HCT116 (cell line): ENCODE measurements around the gene ASPHD1. TPM values are rescaled to one million over a fixed set of nuclear protein-coding genes. Genes with fewer than 3 reads are reported as not detected.

Experiments used
- ATAC-seq: fragments of 200-7000 bp; cut with Tn5 transposase; 2 replicates; pipeline ENCODE4 v1.9.1; 2020; ENCODE audit warnings: mild to moderate bottlenecking, moderate library complexity
- BruUV-seq: library from RNA; stranded (reverse); fragments of 400-500 nt; replicated peaks from 2 replicates; lab custom pipeline; 2021; lab: Mats Ljungman, UMichigan
- CTCF ChIA-PET: fragments of 300-600 bp; sonication (Branson Sonifier 250); formaldehyde crosslinking; loops from one replicate; lab custom pipeline; 2021; ENCODE audit warnings: antibody characterized with exemption; lab: Charles Lee
- POLR2A ChIA-PET: fragments of 300-600, 350-600 bp; sonication (Branson Sonifier 250); formaldehyde crosslinking; loops from one replicate; lab custom pipeline; 2021; ENCODE audit warnings: antibody characterized with exemption; lab: Charles Lee
- RAD21 ChIA-PET, 2 experiments: fragments of 300-600 bp; sonication (Branson Sonifier 250); formaldehyde crosslinking; loops; one replicate each; lab custom pipeline; 2023; ENCODE audit warnings: low total read pairs in 2 of 2; ENCODE audit not compliant: uncharacterized antibody in 2 of 2, unreplicated experiment in 2 of 2, low non-redundant PET in 1 of 2; lab: Charles Lee
- DNase-seq: peaks from one replicate; pipeline ENCODE4 v3.0.0-alpha.2; 2010; ENCODE audit warnings: low read depth, low spot score
- H2AFZ ChIP-seq: fragments of 200-600 bp; shearing (Covaris generic), sonication (generic); 2 replicates; pipeline ENCODE4 v1.6.1; 2017; ENCODE audit warnings: low read depth, mixed run types, mixed read lengths, antibody characterized with exemption, low read length; ENCODE audit not compliant: poor library complexity, severe bottlenecking
- H3K27ac ChIP-seq: 2 replicates; pipeline ENCODE4 v1.5.1; 2012; ENCODE audit warnings: low read depth, low read length
- H3K27me3 ChIP-seq: fragments of 200-600 bp; sonication (generic); 2 replicates; pipeline ENCODE4 v1.6.1; 2016; ENCODE audit warnings: mixed run types, low read length, mixed read lengths; ENCODE audit not compliant: insufficient read depth
- H3K36me3 ChIP-seq, 2 experiments: fragments of 200-500 bp in 1 of 2; fragments of 200-600 bp in 1 of 2; sonication (Bioruptor generic) in 1 of 2; sonication (generic) in 1 of 2; 2 replicates each; pipeline versions ENCODE4 v1.5.1 to v1.6.1; 2014 to 2016; ENCODE audit warnings: low read length in 2 of 2, inconsistent platforms in 1 of 2, mixed read lengths in 1 of 2, mixed run types in 1 of 2; ENCODE audit not compliant: insufficient read depth in 2 of 2, control insufficient read depth in 1 of 2
- H3K4me1 ChIP-seq, 2 experiments: fragments of 200-600 bp in 1 of 2; sonication (generic) in 1 of 2; 2 replicates each; pipeline versions ENCODE4 v1.5.1 to v1.6.1; 2012 to 2017; ENCODE audit warnings: low read length in 2 of 2, inconsistent platforms in 1 of 2, mild to moderate bottlenecking in 1 of 2, mixed read lengths in 1 of 2, mixed run types in 1 of 2, moderate library complexity in 1 of 2; ENCODE audit not compliant: insufficient read depth in 2 of 2, control insufficient read depth in 1 of 2
- H3K4me2 ChIP-seq: fragments of 200-600 bp; sonication (generic); 2 replicates; pipeline ENCODE4 v1.6.1; 2017; ENCODE audit warnings: mixed run types, low read length, mixed read lengths
- H3K4me3 ChIP-seq, 2 experiments: fragments of 200-600 bp in 1 of 2; sonication (generic) in 1 of 2; replicated peaks in 1 of 2; 2 replicates each; pipeline ENCODE4 v1.5.1; 2011 to 2016; ENCODE audit warnings: low read length in 2 of 2, control low read depth in 1 of 2, low read depth in 1 of 2, mild to moderate bottlenecking in 1 of 2, mixed read lengths in 1 of 2, mixed run types in 1 of 2
- H3K79me2 ChIP-seq: fragments of 200-600 bp; sonication (generic); 2 replicates; pipeline ENCODE4 v1.6.1; 2017; ENCODE audit warnings: mild to moderate bottlenecking, mixed run types, low read length, moderate library complexity, mixed read lengths; ENCODE audit not compliant: insufficient read depth
- H3K9ac ChIP-seq: fragments of 200-600 bp; sonication (generic); 2 replicates; pipeline ENCODE4 v1.6.1; 2016; ENCODE audit warnings: low read length, mixed read lengths
- H3K9me2 ChIP-seq: fragments of 200-600 bp; sonication (generic), shearing (Covaris generic); 2 replicates; pipeline ENCODE4 v1.6.1; 2017; ENCODE audit warnings: mixed run types, mild to moderate bottlenecking, moderate library complexity; ENCODE audit not compliant: insufficient read depth
- H3K9me3 ChIP-seq, 2 experiments: fragments of 200-500 bp in 1 of 2; fragments of 200-600 bp in 1 of 2; sonication (Bioruptor generic) in 1 of 2; sonication (generic) in 1 of 2; 2 replicates each; pipeline ENCODE4 v1.6.1; 2014 to 2017; ENCODE audit warnings: low read length in 2 of 2, mixed read lengths in 2 of 2, inconsistent platforms in 1 of 2, low read depth in 1 of 2, mild to moderate bottlenecking in 1 of 2, mixed run types in 1 of 2, moderate library complexity in 1 of 2; ENCODE audit not compliant: control insufficient read depth in 1 of 2, insufficient read depth in 1 of 2
- H4K20me1 ChIP-seq: fragments of 200-600 bp; sonication (generic), shearing (Covaris generic); 2 replicates; pipeline ENCODE4 v1.6.1; 2017; ENCODE audit warnings: mixed run types, mild to moderate bottlenecking, moderate library complexity; ENCODE audit not compliant: insufficient read depth
- CBX3 ChIP-seq: IDR thresholded peaks from 2 replicates; pipeline ENCODE4 v1.6.1; 2012; ENCODE audit warnings: low read depth
- CEBPB ChIP-seq: IDR thresholded peaks from 2 replicates; pipeline ENCODE4 v1.6.1; 2012; ENCODE audit warnings: low read depth
- EZH2 ChIP-seq: fragments of 200-600 bp; sonication (generic); IDR thresholded peaks from 2 replicates; pipeline ENCODE4 v1.6.1; 2017; ENCODE audit warnings: antibody characterized with exemption, mixed run types
- JUND ChIP-seq: IDR thresholded peaks from 2 replicates; pipeline ENCODE4 v1.6.1; 2012
- POLR2A ChIP-seq: IDR thresholded peaks from 2 replicates; pipeline ENCODE4 v1.7.0; 2011; ENCODE audit warnings: borderline replicate concordance; ENCODE audit not compliant: insufficient read depth, insufficient read length; ENCODE audit errors: extremely low read depth
- POLR2AphosphoS5 ChIP-seq: IDR thresholded peaks from 2 replicates; pipeline ENCODE4 v1.6.1; 2011; ENCODE audit warnings: mild to moderate bottlenecking, low read depth, low read length, moderate library complexity
- RAD21 ChIP-seq: IDR thresholded peaks from 2 replicates; pipeline ENCODE4 v1.6.1; 2012; ENCODE audit warnings: low read depth, mild to moderate bottlenecking
- SIN3A ChIP-seq: IDR thresholded peaks from 2 replicates; pipeline ENCODE4 v1.6.1; 2012; ENCODE audit warnings: low read depth
- SP1 ChIP-seq: IDR thresholded peaks from 2 replicates; pipeline ENCODE4 v1.6.1; 2012; ENCODE audit warnings: low read depth
- SRF ChIP-seq: IDR thresholded peaks from 2 replicates; pipeline ENCODE4 v1.6.1; 2012; ENCODE audit warnings: low read depth
- TCF7L2 ChIP-seq: IDR thresholded peaks from 2 replicates; pipeline ENCODE4 v1.7.0; 2011; ENCODE audit warnings: borderline replicate concordance, inconsistent platforms; ENCODE audit not compliant: insufficient read depth, insufficient read length; ENCODE audit errors: extremely low read depth
- YY1 ChIP-seq: IDR thresholded peaks from 2 replicates; pipeline ENCODE4 v1.6.1; 2011; ENCODE audit warnings: low read length, low read depth, moderate library complexity, mild to moderate bottlenecking; ENCODE audit not compliant: insufficient replicate concordance; ENCODE audit errors: extremely low read depth
- ZFX ChIP-seq: fragments of 450-650 bp; IDR thresholded peaks from 2 replicates; pipeline ENCODE4 v1.6.1; 2017
- intact Hi-C: fragments of 100-400 bp; cut with micrococcal nuclease; formaldehyde crosslinking; loops from 2 replicates; pipeline ENCODE4 v1.10.0; 2022
- total RNA-seq: library from RNA; stranded (reverse); gene quantifications from one replicate; pipeline ENCODE4 v1.2.1, GENCODE V29; 2021; ENCODE audit not compliant: unreplicated experiment
- TF ChIP-seq, protein P1 (sequence below), 3 experiments: fragments of 200-600 bp in 1 of 3; sonication (generic) in 1 of 3; IDR thresholded peaks in 2 of 3; conservative IDR thresholded peaks in 1 of 3; 2 replicates each; pipeline ENCODE4 v1.5.1; 2012 to 2017; ENCODE audit warnings: low read depth in 2 of 3, low read length in 2 of 3, antibody characterized with exemption in 1 of 3, borderline replicate concordance in 1 of 3, control low read depth in 1 of 3, mild to moderate bottlenecking in 1 of 3, mixed read lengths in 1 of 3, mixed run types in 1 of 3, moderate library complexity in 1 of 3; ENCODE audit not compliant: insufficient read depth in 1 of 3
- TF ChIP-seq, protein P2 (sequence below): IDR thresholded peaks from 2 replicates; pipeline ENCODE4 v1.6.1; 2012; ENCODE audit warnings: low read depth
- TF ChIP-seq, protein P3 (sequence below): IDR thresholded peaks from 2 replicates; pipeline ENCODE4 v1.6.1; 2011; ENCODE audit warnings: mild to moderate bottlenecking, low read length, moderate library complexity; ENCODE audit not compliant: insufficient replicate concordance; ENCODE audit errors: extremely low read depth
- TF ChIP-seq, protein P4 (sequence below): IDR thresholded peaks from 2 replicates; pipeline ENCODE4 v1.6.1; 2012

Gene ASPHD1
- total RNA-seq, 1 experiment from 2014 or later: 18.4 TPM

DNA sequence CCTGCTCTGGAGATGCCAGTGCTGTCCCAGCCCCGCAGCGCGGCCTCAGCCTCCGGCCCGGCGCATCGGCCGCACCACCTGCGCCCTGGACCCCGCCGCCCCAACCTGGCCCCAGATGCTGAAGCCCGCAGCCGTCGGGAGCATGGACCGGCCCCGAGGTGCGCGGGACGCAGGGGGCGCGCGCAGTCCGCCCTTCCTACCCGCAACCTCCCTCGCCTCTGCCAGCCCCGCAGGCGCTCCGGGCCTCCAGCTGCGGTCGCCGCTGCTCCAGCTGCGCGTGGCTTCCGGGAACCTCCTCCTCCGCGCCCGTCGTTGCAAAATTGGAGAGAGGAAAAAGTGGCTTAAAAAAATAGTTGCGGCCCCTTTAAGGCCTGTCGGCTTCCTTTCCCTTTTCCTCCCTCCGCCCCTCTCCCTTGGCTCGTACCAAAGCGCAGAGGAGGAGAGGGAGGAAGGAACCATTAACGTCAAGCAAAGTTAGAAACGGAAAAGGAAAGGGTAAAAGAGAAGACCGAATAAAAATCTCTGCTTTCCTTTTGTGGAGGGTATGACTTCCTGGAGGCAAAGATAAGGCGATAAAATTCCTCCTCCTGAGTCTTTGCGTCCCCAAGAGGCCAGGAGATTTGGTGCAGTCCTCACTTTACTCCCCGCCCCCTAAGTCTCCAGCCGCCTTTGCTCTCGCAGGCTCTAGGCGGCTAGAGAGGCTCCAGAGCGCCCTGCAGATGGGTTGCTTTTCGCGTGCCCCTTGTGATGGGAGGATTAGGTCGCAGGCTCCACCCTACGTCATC lies 37.2 kb upstream of the ASPHD1 start, which contains the start of gene CDIPT:
Gene CDIPT (minus strand): TSS at position 343 of the 785 bp plus-strand sequence. CDS start 369 bp downstream, outside the sequence.
- BruUV-seq: no TSS peak
- Histone ChIP-seq H3K27me3 (no peaks in the 10 kb centered on the region), H3K9me2 (no peaks in the 10 kb centered on the region), H3K27ac (peak within 1 kb of the TSS; percentile 80), H3K9me3 (no peaks in the 10 kb centered on the region), H3K4me2 (peak within 1 kb of the TSS; percentile 77), H4K20me1 (no peaks in the 10 kb centered on the region), H3K36me3 (peaks cover 10 to 17% of the 10 kb centered on the region in 2 experiments), H2AFZ (peak within 1 kb of the TSS; percentile 87), H3K4me1 (peaks cover 0 to 15% of the 10 kb centered on the region in 2 experiments; a peak in 3 of 4 replicates), H3K9ac (peak within 1 kb of the TSS; percentile 78), H3K79me2 (peaks cover 20% of the 10 kb centered on the region), H3K4me3 (peak within 1 kb of the TSS; percentile 85 to 89)
- intact Hi-C loops: loop anchor here (5.0 kb wide), 1 partner anchor 46 kb away; the partner anchor contains the start of gene PAGR1
- ATAC-seq: peak; percentile 99
- ChIA-PET CTCF (interaction anchor here (0.8 to 3.0 kb wide), 4 partner anchors 15 to 46 kb away, joined by 3 to 19 read pairs (median 4); partner anchors contain the start of genes ASPHD1 and MVP), POLR2A (interaction anchor here (1.0 to 1.3 kb wide), 2 partner anchors 43 to 156 kb away, joined by 3 to 4 read pairs; partner anchors contain the start of gene MVP), RAD21 (no interaction called here)
- peak; percentile 98 for DNase-seq
- peak; percentile 77 for TF ChIP-seq POLR2AphosphoS5
- peak; percentile 75 for TF ChIP-seq CBX3
- peak; percentile 72; the same call in 1 of the 2 replicates for TF ChIP-seq SIN3A
- TF ChIP-seq, protein P1, sequence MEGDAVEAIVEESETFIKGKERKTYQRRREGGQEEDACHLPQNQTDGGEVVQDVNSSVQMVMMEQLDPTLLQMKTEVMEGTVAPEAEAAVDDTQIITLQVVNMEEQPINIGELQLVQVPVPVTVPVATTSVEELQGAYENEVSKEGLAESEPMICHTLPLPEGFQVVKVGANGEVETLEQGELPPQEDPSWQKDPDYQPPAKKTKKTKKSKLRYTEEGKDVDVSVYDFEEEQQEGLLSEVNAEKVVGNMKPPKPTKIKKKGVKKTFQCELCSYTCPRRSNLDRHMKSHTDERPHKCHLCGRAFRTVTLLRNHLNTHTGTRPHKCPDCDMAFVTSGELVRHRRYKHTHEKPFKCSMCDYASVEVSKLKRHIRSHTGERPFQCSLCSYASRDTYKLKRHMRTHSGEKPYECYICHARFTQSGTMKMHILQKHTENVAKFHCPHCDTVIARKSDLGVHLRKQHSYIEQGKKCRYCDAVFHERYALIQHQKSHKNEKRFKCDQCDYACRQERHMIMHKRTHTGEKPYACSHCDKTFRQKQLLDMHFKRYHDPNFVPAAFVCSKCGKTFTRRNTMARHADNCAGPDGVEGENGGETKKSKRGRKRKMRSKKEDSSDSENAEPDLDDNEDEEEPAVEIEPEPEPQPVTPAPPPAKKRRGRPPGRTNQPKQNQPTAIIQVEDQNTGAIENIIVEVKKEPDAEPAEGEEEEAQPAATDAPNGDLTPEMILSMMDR (IDR thresholded peaks at IDR 0.05 in 2 of 3, conservative IDR thresholded peaks at IDR 0.05 in 1 of 3; ENCODE audit: borderline replicate concordance in 1 of 3, insufficient read depth in 1 of 3, low read depth in 2 of 3, low read length in 2 of 3): peak; percentile 58 to 77 (median 70); a peak in 5 of 6 replicates
- TF ChIP-seq TCF7L2: peak; percentile 94
- TF ChIP-seq SRF: no peak; the same call in 1 of the 2 replicates
- TF ChIP-seq POLR2A: peak; percentile 52
- TF ChIP-seq, protein P2, sequence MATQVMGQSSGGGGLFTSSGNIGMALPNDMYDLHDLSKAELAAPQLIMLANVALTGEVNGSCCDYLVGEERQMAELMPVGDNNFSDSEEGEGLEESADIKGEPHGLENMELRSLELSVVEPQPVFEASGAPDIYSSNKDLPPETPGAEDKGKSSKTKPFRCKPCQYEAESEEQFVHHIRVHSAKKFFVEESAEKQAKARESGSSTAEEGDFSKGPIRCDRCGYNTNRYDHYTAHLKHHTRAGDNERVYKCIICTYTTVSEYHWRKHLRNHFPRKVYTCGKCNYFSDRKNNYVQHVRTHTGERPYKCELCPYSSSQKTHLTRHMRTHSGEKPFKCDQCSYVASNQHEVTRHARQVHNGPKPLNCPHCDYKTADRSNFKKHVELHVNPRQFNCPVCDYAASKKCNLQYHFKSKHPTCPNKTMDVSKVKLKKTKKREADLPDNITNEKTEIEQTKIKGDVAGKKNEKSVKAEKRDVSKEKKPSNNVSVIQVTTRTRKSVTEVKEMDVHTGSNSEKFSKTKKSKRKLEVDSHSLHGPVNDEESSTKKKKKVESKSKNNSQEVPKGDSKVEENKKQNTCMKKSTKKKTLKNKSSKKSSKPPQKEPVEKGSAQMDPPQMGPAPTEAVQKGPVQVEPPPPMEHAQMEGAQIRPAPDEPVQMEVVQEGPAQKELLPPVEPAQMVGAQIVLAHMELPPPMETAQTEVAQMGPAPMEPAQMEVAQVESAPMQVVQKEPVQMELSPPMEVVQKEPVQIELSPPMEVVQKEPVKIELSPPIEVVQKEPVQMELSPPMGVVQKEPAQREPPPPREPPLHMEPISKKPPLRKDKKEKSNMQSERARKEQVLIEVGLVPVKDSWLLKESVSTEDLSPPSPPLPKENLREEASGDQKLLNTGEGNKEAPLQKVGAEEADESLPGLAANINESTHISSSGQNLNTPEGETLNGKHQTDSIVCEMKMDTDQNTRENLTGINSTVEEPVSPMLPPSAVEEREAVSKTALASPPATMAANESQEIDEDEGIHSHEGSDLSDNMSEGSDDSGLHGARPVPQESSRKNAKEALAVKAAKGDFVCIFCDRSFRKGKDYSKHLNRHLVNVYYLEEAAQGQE: no peak
- TF ChIP-seq SP1: peak; percentile 95
- TF ChIP-seq YY1: peak; percentile 82
- TF ChIP-seq EZH2: no peak
- TF ChIP-seq, protein P3, sequence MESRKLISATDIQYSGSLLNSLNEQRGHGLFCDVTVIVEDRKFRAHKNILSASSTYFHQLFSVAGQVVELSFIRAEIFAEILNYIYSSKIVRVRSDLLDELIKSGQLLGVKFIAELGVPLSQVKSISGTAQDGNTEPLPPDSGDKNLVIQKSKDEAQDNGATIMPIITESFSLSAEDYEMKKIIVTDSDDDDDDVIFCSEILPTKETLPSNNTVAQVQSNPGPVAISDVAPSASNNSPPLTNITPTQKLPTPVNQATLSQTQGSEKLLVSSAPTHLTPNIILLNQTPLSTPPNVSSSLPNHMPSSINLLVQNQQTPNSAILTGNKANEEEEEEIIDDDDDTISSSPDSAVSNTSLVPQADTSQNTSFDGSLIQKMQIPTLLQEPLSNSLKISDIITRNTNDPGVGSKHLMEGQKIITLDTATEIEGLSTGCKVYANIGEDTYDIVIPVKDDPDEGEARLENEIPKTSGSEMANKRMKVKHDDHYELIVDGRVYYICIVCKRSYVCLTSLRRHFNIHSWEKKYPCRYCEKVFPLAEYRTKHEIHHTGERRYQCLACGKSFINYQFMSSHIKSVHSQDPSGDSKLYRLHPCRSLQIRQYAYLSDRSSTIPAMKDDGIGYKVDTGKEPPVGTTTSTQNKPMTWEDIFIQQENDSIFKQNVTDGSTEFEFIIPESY: peak; percentile 27
- peak; percentile 79; the same call in 1 of the 2 replicates for TF ChIP-seq ZFX
- peak; percentile 80 for TF ChIP-seq JUND
- no peak for TF ChIP-seq CEBPB
- TF ChIP-seq RAD21: peak; percentile 49
- TF ChIP-seq, protein P4, sequence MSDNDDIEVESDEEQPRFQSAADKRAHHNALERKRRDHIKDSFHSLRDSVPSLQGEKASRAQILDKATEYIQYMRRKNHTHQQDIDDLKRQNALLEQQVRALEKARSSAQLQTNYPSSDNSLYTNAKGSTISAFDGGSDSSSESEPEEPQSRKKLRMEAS: peak; percentile 85
